RKO (cell line): ENCODE measurements around the gene PLCD1.
"Not testable (repeated sequence)": the region's sequence is repeated elsewhere in the genome, so short reads cannot be mapped to it uniquely, and the experiment has no call there.

Experiments used
- DNase-seq: peaks from one replicate; pipeline ENCODE4 v3.0.0-alpha.2; 2016; ENCODE audit warnings: low spot score

PLCD1 gene

DNA sequence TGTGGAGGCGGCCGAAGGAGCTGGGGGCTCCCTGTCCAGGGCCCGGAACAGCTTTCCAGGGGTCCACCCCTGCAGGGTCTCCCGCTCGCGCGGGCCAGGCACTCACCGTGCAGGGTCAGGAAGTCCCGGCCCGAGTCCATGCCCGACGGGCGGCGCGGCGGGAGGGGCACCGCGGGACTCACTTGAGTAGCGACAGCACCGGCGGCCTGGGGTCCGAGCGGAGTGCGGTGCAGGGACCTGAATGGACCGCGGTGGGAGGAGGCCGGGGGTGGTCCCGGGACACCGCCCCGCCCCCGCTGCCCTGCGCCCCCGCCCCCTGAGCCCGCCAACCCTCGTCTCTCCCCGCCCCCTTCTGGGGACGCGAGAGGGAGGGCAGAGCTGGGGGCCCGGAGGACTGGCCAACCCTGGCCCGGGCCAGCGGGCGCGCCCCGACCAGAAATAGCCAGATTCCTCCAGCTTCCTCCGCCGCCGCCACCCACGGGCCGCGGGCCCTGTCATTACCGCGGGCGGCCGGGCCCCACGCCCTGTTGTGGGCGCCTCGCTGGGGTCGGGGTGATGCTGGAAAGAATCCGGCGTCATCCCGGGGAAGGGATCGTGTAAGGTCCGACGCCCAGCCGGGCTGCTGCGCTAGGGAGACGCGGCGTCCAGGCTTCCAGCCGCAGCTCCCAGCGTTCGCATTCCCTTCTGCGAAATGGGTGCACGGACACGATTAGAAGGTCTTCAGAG is at the start of gene PLCD1:
TSS of gene PLCD1 (minus strand) at position 243 of the 726 bp plus-strand sequence. CDS start at position 140, 103 bp downstream.
- DNase-seq: no peak

DNA sequence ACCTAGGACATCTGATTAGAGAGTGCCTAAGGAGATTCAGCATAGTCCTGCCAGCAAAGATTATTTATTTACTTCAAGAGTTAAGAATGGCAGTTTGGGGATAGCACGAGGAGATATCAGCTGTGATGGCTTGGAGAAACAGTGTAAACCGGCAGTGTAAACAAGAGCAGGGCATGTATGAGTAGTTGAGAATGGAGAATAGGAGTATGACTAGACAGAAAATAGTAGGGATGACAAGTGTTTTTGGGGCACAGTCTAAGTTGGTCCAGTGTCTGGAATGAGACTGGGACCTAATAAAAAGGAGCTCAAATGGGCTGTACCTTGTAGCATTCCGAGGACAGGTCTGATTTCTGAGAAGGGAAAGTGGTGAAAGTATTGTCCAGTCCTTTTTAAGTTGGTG is 47.6 kb upstream of the PLCD1 start:
- not testable (repeated sequence) for DNase-seq

GRCh38 chr3:38070013-38070412 is 40.6 kb upstream of the PLCD1 start:
- no peak for DNase-seq

GRCh38 chr3:38067508-38068233 is 38.2 kb upstream of the PLCD1 start:
- DNase-seq: no peak

- not testable (repeated sequence) for DNase-seq
Observed at GRCh38 chr3:38064453-38064852, 35.0 kb upstream of the PLCD1 start.

DNA sequence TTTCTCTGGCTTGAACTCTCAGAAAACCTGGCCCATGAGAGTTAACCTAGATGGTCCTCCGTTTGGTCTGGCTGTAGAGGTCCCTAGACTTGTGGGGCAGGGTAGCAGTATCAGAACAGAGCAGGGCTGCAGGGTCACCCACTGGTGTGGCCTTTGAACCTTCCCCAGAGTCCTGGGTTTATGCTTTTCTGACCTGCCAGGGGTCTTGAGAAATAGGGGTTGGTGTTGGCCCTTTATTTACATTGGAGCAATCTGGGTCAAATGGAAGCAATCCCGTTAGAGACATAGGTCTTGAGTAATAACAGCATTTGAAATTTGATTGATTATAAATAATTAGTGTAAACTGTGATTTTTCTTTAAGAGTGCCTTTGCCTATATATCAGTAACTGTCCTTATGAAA is 33.4 kb upstream of the PLCD1 start:
- no peak for DNase-seq

DNA sequence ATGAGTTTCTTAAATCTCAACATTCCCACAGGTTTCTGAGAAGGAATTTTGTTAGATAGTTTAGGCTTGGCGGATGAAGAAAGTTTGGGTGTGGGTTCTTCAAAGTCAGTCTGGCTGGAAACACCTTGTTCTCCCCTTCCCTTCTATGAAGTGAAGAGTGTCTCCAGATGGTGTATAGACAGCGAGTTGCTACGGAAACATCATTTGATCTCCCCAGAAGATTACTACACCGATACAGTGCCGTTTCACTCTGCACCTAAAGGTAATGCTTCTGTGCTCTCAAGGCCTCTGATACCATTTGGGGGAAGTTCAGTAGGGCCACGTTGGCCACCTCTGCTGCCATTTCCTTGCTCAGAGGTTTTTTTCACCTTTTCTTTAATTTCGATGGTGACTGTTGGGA is 30.1 kb upstream of the PLCD1 start:
- no peak for DNase-seq

DNA sequence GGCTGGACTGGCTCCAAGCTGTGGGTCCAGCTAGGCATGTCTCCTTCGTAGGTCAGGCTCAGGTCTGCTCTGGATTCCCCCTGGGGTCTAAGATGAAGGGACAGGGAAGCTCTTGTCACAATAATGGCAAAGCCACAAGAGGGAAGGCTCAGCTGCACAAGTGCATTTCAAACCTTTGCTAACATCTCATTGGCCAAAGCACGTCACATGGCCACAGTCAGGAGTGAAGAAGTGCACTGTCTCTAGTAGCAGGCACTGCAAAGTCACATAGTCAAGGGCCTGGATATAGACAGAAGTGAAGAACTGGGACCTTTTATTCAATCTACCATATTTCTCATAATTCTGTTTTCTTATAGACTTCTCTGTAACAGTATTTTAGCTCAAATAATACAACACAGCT is 29.7 kb upstream of the PLCD1 start:
- DNase-seq: no peak

- no peak for DNase-seq
Observed at GRCh38 chr3:38054499-38055001, 25.1 kb upstream of the PLCD1 start.

DNA sequence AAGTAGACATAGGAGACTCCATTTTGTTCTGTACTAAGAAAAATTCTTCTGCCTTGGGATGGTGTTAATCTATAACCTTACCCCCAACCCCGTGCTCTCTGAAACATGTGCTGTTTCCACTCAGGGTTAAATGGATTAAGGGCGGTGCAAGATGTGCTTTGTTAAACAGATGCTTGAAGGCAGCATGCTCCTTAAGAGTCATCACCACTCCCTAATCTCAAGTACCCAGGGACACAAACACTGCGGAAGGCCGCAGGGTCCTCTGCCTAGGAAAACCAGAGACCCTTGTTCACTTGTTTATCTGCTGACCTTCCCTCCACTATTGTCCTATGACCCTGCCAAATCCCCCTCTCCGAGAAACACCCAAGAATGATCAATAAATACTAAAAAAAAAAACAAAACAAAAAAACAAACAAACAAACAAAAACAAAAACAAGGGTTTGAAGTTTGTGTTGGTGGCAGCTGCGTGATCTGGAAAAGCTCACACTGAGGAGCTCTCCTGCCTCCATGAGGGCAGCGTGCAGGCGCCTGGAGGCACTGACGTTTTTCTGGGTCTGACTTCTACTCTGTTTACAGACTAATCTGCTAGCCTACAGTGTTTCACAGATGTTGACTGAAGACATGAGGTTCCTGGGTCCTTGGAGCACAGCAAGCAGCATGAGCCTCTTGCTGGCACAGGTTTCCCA is 24.5 kb upstream of the PLCD1 start:
- not testable (repeated sequence) for DNase-seq

DNA sequence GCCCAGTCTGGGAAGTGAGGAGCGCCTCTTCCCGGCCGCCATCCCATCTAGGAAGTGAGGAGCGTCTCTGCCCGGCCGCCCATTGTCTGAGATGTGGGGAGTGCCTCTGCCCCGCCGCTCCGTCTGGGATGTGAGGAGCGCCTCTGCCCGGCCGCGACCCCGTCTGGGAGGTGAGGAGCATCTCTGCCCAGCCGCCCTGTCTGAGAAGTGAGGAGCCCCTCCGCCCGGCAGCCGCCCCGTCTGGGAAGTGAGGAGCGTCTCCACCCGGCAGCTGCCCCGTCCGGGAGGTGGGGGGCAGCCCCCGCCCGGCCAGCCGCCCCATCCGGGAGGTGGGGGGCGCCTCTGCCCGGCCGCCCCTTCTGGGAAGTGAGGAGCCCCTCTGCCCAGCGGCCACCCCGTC is 23.8 kb upstream of the PLCD1 start:
- DNase-seq: not testable (repeated sequence)

- DNase-seq: no peak
Observed at GRCh38 chr3:38051131-38051530, 21.7 kb upstream of the PLCD1 start.

DNA sequence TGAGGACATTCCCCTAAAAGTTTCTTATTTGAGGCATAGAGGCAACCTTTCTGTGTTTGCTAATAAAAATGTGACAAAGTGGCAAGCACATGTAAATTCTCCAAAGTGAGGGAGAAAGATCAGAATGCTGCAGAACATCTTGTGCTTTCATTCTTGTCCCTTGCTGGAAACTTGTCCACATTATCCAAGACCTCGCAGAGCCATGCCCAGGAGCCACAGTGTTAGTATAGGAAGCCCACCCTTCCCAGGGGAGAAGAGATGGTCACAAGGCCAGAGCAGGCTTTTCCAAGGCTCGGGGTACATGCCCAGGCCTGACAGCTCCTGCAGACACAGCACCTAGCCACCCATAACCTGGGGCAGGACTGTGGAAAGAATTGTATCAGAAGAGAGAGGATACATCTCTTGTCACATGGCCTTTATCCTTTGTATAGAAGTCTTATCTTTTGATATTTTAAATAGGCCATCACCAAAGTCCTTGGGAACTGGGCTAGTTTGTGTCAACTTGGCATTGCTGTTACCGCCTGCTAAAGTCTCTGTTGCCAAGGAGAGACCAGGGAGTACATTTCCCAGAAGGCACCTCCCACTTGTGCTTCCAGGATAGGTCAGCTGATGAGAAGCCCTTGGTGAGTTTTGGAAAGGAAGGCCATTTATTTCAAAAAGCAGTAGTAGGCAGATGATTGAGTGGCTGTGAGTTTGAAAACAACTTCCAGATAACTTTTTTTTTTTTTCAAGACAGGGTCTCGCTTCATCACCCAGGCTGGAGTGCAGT is 20.1 kb upstream of the PLCD1 start:
- DNase-seq: no peak

- no peak for DNase-seq
Observed at GRCh38 chr3:38047896-38048295, 18.5 kb upstream of the PLCD1 start.

DNA sequence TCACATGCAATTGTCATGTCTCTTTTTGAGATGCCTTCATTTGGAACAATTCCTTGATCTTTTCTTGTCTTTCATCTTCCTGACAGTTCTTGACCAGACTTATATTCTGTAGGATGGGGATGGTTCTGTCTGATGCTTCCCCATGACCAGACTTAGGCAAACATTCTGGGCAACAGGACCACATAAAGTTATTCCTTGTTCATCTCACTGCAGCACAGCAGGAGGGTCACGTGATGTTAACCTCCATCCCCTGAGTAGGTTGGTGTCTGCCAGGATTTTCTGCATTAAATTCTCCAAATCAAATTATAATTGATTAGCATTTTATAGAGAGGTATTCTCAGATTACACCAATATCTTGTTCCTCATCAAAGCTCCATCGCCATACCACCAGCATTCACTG is 17.4 kb upstream of the PLCD1 start:
- DNase-seq: no peak

DNA sequence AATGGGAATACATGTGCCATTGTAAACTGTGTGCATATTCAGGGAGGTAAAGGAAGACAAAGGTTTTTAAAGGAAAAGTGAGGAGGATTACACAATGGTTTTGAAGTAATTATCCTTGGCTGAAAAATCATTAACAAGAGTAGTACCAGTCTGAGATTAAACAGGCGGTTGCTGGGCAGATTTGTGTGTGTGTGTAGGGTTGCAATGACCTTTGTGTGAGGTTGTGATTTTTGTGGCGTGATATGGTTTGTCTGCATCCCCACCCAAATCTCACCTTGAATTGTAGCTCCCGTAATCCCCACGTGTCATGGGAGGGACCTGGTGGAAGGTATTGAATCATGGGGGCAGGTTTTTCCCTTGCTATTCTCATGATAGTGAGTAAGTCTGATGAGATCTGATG is 16.6 kb upstream of the PLCD1 start:
- DNase-seq: no peak

- no peak for DNase-seq
Observed at GRCh38 chr3:38043486-38043885, 14.0 kb upstream of the PLCD1 start.

- no peak for DNase-seq
Observed at GRCh38 chr3:38040401-38040800, 11.0 kb upstream of the PLCD1 start.

GRCh38 chr3:38039899-38040261 is 10.4 kb upstream of the PLCD1 start:
- DNase-seq: no peak

DNA sequence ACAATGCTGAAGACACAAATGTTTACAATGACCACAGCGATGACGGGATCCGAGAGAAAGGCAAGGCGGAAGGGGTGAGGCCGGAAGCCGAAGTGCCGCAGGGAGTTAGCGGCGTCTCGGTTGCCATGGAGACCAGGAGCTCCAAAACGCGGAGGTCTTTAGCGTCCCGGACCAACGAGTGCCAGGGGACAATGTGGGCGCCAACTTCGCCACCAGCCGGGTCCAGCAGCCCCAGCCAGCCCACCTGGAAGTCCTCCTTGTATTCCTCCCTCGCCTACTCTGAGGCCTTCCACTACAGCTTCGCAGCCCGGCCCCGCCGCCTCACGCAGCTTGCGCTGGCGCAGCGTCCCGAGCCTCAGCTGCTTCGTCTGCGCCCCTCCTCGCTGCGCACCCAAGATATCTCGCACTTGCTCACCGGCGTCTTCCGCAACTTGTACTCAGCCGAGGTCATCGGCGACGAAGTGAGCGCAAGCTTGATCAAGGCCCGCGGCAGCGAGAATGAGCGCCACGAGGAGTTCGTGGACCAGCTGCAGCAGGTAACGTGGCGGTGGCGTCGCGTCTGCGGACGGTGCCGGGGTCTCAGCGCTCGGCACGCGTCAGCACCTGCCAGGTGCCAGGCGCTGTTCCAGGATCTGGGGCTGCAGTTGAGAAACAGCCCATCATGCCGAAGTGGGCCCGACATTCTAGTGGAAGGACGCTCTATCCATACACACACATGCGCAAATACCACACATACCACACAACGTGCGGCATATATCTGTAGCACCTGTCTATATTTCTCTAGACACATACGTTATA is 9.9 kb upstream of the PLCD1 start, which contains the start of gene DLEC1:
TSS of gene DLEC1 (plus strand) at position 108 of the 798 bp plus-strand sequence. CDS start at position 126, 18 bp downstream.
- DNase-seq: no peak

DNA sequence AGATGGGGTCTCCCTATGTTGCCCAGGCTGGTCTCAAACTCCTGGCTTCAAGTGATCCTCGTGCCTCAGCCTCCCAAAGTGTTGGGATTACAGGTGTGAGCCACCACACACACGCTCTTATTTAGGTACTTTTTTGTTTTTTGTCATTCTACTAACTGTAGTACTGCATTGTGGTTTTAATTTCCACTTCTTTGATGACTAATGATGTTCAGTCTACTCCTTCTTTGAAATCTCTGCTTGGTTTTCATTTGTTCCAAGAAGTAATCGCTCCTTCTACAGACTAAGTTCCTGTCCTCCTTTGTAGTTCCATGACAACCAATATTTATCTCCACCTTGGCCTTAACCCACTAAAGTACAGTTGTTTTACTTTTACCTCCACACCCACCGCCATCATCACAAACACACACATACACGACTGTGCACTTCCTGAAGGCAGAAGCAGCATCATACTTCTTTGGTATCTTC is 9.0 kb upstream of the PLCD1 start:
- DNase-seq: no peak
